Esophagus squamous epithelium (tissue), 4 donors: ENCODE data around the gene KDM6B.

Source experiments
- POLR2A ChIP-seq, 4 donors: fragments of 450-650 bp; IDR thresholded peaks; one replicate each; pipeline ENCODE4 v1.6.1; 2017; ENCODE audit warnings: antibody characterized with exemption in 4 of 4, mild to moderate bottlenecking in 4 of 4, moderate library complexity in 3 of 4
- TF ChIP-seq, protein P1 (sequence below), 6 experiments: fragments of 450-650 bp in 4 of 6; fragments of 200-600 bp in 2 of 6; sonication (generic) in 2 of 6; IDR thresholded peaks; one replicate each; pipeline ENCODE4 v1.5.1; 2016 to 2019; ENCODE audit warnings: antibody characterized with exemption in 6 of 6, mild to moderate bottlenecking in 4 of 6, moderate library complexity in 4 of 6

DNA sequence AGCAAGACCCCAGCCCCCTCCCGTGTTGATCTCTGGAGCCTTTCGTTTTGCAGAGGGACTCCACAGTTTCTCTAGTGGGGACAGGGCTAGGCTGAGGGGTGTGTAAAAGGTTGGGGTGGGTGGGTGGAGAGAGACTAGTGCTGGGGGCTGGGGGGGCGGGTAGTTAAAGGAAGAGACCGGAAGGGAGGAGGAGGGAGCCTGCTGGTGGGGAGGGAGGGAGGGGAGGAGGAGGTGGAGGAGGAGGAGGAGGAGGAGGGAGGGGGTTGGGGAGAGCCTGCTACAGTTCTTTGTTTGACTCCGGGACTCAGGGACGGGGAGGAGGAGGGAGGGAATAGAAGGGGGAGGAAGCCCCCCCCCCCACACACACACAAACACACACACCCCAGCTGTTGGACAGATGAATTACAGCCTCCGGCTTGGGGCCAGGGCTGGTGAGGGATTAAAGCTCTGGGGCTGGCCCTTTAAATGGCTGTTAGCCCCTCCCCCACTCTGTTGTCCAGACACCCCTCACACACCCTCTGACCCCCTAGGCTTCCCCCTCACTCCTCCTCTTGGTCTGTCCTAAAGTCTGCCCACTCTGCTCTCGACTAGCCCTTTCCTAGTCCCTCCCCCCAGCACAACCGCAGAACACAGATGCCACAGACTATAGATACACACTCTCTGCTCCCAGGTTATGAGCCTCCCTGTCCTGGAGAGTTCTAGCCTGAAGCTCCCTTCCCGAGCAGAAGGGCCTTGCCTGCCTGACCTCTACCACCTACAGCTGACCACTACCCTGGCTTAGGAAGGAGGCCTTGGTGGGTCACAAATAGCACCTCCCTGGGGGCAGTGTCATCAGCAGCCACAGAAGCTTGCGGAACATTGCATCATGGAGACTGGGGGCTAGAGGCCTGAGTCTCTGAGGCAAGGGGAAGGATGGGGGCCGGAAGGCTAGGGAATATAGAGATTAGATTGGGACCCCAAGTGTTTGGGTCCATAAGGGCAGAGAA, 4.4 kb downstream of the KDM6B start:
- TF ChIP-seq, protein P1, sequence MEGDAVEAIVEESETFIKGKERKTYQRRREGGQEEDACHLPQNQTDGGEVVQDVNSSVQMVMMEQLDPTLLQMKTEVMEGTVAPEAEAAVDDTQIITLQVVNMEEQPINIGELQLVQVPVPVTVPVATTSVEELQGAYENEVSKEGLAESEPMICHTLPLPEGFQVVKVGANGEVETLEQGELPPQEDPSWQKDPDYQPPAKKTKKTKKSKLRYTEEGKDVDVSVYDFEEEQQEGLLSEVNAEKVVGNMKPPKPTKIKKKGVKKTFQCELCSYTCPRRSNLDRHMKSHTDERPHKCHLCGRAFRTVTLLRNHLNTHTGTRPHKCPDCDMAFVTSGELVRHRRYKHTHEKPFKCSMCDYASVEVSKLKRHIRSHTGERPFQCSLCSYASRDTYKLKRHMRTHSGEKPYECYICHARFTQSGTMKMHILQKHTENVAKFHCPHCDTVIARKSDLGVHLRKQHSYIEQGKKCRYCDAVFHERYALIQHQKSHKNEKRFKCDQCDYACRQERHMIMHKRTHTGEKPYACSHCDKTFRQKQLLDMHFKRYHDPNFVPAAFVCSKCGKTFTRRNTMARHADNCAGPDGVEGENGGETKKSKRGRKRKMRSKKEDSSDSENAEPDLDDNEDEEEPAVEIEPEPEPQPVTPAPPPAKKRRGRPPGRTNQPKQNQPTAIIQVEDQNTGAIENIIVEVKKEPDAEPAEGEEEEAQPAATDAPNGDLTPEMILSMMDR (IDR thresholded peaks at IDR 0.05) = no peak
- TF ChIP-seq POLR2A (IDR thresholded peaks at IDR 0.05) = no peak
